Measurements from ENCODE around the gene RANBP2.

The RANBP2 gene

DNA sequence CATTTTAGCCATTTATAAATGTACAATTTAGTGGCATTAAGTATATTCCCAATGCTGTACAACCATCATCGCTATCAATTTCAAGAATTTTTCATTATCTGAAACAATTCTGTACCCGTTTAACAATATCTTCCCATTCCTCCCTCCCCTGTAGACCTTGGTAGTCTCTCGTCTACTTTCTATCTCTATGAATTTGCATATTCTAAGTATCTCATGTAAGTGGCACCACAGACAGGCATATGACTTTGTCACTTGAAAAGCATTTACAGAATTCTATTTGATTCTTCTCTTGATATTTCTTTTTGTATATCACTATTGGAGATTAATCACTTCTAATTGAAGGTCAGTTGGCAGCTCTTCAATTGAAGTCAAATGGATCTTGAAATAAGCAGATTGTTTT is 115.3 kb downstream of the RANBP2 start:
- no peaks in the 10 kb centered on the region for H4K20me1 ChIP-seq (ENCODE audit: insufficient read depth, low read length)
- no peak overlapping the region for H3K4me3 ChIP-seq (ENCODE audit: low read length)
- peaks cover 30% of the 10 kb centered on the region for H3K36me3 ChIP-seq (replicated peaks; ENCODE audit: low read depth, low read length)
- no peaks in the 10 kb centered on the region for H3K79me2 ChIP-seq (ENCODE audit: low read length)
- peaks cover 11% of the 10 kb centered on the region for H3K4me1 ChIP-seq (ENCODE audit: low read length)
- no peaks in the 10 kb centered on the region; the same call in 1 of the 2 replicates for H3K9me3 ChIP-seq (ENCODE audit: insufficient read depth, low read length)
- no peak for TF ChIP-seq EZH2phosphoT487 (IDR thresholded peaks at IDR 0.05; ENCODE audit: low read depth)
- TF ChIP-seq CTCF (IDR thresholded peaks at IDR 0.05; ENCODE audit: low read depth, low read length) = no peak
- peak overlapping the region; percentile 7; the same call in 1 of the 2 replicates for H3K4me2 ChIP-seq (ENCODE audit: low read length)
- H3K9ac ChIP-seq (ENCODE audit: low read length) = no peak overlapping the region
- H3K27ac ChIP-seq (ENCODE audit: low read length) = no peak overlapping the region
- no peaks in the 10 kb centered on the region for H3K27me3 ChIP-seq (ENCODE audit: low read depth, low read length)
- no peak overlapping the region for H2AFZ ChIP-seq (ENCODE audit: low read depth, low read length)

DNA sequence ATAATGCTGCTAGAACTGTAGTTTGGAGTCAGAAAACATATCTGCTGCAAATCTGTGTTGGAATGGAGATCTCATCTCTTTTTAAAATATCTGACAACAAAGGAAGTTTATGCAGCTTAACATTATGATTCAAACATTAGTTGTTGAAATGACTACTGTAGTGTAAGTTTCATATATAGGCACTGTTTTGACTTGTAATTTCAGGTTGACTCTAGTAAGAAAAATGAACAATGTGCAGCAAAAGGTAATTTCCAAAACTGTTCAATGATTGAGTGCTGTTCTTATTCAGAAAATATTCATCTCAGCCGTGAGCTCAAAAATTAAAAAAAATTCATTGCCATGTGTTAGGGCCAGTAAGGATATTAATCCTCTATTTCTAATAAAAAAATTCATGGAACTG is 115.8 kb downstream of the RANBP2 start:
- peaks cover 11% of the 10 kb centered on the region for H3K4me1 ChIP-seq (ENCODE audit: low read length)
- no peaks in the 10 kb centered on the region; the same call in 1 of the 2 replicates for H3K9me3 ChIP-seq (ENCODE audit: insufficient read depth, low read length)

More for the DNA sequence above, 115.8 kb downstream of the RANBP2 start:
- no peak overlapping the region for H3K27ac ChIP-seq (ENCODE audit: low read length)
- no peaks in the 10 kb centered on the region for H3K27me3 ChIP-seq (ENCODE audit: low read depth, low read length)
- TF ChIP-seq CTCF (IDR thresholded peaks at IDR 0.05; ENCODE audit: low read depth, low read length) (no peak), EZH2phosphoT487 (IDR thresholded peaks at IDR 0.05; ENCODE audit: low read depth) (no peak)
- peak overlapping the region; percentile 7; the same call in 1 of the 2 replicates for H3K4me2 ChIP-seq (ENCODE audit: low read length)
- H3K79me2 ChIP-seq (ENCODE audit: low read length) = no peaks in the 10 kb centered on the region
- H3K9ac ChIP-seq (ENCODE audit: low read length) = no peak overlapping the region
- no peaks in the 10 kb centered on the region for H4K20me1 ChIP-seq (ENCODE audit: insufficient read depth, low read length)
- peaks cover 33% of the 10 kb centered on the region for H3K36me3 ChIP-seq (replicated peaks; ENCODE audit: low read depth, low read length)
- no peak overlapping the region for H2AFZ ChIP-seq (ENCODE audit: low read depth, low read length)
- no peak overlapping the region for H3K4me3 ChIP-seq (ENCODE audit: low read length)

Measured in OCI-LY3 (cell line).